ENCODE results near the gene NXF1.
"Not testable (repeated sequence)": the region's sequence is repeated elsewhere in the genome, so short reads cannot be mapped to it uniquely, and the experiment has no call there.

NXF1 gene

GRCh38 chr11:62831520-62832335 is 26.5 kb upstream of the NXF1 start, which contains the start of gene STX5:
Gene STX5 (minus strand): TSS chr11:62832051. CDS start chr11:62831243, 808 bp downstream.
- peak; percentile 97 for DNase-seq

DNA sequence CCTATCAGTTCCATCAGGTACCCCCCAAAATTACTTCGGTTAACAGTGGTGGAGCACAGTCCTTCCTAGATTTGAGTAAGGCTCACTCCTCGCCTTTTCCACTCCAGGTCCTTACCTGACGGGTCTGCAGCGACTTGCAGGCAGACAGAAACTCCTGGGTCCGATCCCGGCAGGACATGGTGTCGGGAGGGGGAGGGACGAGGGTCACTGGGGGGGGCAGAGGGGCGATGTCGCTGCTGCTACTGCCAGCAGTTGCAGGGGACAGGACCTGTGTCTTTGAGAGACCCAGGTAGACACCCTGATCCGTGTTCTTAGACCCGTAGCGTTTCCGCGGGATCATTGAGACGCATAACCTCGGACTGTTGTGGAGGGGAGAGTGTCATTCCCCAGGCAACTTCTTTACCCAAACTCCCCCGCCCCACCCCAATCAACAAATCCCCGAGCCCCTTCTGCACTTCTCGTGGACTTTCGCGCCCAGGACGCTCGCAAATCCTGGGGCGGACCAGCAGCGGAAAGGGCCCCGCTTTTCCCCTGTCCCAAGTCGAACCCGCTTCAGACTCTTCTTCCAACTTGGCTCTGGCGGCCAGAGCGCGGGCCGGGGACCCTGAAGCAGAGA is 25.8 kb upstream of the NXF1 start:
- no peak for DNase-seq

DNA sequence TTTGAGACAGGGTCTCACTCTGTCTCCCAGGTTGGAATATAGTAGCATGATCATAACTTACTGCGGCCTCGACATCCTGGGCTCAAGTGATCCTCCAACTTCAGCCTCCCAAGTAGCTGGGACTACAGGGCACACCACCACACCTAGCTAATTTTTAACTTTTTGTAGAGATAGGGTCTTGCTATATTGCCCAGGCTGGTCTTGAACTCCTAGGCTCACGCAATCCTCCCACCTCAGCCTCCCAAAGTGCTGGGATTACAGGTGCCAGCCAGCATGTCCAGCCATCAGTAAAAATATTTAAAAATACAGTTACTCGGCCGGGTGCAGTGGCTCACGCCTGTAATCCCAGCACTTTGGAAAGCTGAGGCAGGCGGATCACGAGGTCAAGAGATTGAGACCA is 22.9 kb upstream of the NXF1 start:
- not testable (repeated sequence) for DNase-seq

- DNase-seq: no peak
Observed at GRCh38 chr11:62823677-62824076, 18.4 kb upstream of the NXF1 start.

- DNase-seq: no peak
Observed at GRCh38 chr11:62817129-62817528, 11.9 kb upstream of the NXF1 start.

- DNase-seq: no peak
Observed at GRCh38 chr11:62816557-62816956, 11.3 kb upstream of the NXF1 start.

DNA sequence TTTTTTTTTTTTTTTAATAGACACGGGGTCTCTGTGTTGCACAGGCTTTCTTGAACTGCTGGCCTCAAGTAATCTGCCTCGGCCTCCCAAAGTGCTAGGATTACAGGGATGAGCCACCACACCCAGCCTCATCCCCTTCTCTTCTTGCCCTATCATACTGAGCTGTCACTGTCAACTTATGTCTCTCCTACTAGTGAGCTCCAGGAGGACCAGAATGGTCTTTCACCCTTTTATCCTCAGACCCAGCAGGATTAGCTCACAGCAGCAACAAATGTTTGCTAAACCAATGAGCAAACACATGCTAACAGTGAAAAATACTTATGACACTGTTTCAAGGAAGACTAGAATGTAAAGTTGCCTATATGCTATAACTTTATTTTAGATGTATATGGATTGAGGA is 6.4 kb upstream of the NXF1 start:
- DNase-seq: no peak

GRCh38 chr11:62810748-62811147 is 5.5 kb upstream of the NXF1 start:
- DNase-seq: no peak

GRCh38 chr11:62806611-62807121 is 1.4 kb upstream of the NXF1 start:
- no peak for DNase-seq

DNA sequence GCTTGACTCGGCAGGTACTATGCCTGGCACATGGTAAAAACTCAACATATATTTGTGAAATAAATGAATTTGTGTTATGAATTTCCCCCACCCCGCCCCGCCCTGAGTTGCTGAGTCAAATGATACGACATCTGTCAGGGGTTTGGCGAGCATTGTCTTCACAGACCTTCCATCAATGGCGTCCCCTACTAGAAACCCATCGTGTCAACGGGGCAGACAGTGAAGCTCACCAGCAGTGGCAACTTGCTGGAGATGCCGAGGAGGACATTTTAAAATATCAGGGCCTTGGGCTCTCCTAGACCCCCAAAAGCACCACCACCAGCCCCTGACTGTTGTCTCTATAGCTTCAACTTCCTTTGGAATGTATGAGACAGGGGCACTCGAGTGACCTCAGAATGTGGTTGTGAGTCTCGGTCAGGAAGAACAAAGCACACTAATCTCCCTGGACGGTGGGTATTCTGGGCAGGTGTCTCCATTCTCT is 761 bp upstream of the NXF1 start:
- no peak for DNase-seq

- DNase-seq: no peak
Observed at GRCh38 chr11:62804310-62805075, 747 bp downstream of the NXF1 start.

DNA sequence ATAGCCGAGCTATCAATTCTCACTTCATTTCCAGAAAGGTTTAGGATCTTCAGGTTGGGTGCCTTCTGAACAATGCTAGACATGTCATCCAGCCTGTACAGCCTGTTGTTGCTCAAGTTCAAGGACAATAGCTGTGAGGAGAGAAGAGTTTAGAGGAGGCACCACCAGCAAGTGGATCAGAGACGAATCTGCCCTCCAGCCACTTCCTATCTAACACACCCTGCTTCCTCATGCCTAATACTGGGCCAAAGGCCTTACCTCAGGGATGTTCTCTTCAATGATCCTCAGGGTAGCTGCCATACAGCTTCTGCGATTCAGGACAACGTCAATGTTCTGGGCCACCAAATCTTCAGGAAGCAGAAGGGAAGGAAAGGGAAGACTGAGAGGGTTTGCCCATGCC is 4.2 kb downstream of the NXF1 start:
- DNase-seq: no peak

DNA sequence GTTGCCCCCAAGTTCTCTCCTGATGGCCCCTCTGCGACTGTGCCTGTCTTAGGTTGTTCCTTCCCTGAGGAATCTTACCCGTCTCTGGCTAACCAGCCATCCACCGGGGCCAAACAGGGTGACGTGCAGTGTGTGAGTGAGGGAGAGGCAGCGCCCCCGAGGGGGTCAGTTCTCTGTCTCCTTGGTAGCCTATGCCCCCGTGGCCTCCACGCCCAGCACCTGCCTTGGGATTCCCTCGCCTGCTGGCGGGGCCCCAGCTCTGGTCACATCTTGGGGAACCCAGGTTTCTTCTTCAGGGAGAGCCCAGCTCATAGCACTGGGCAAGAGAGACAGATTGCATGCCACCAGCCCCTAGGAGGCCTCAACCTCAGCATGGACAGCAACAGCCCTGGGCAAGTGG is 5.8 kb downstream of the NXF1 start:
- no peak for DNase-seq

DNA sequence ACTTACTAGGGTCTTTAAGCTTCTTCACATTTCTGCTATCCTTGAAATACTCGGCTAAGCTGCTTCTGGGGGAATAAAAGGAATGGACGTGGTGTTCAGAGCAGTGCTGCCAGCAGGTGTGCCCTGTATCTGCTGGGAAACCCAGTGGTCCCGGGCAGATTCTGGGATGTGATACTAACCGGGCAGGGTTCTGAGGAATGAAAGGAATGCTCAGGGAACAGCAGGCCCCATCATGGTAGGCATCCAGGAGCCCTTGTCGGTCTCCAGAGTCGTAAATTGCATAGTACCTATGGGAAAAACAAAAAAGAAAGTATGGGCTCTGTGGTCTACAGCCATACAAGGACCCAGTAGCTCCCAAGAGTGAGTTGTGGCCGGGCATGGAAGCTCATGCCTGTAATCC is 9.0 kb downstream of the NXF1 start:
- DNase-seq: no peak

GRCh38 chr11:62794201-62794775 is 11.0 kb downstream of the NXF1 start:
- DNase-seq: no peak

DNA sequence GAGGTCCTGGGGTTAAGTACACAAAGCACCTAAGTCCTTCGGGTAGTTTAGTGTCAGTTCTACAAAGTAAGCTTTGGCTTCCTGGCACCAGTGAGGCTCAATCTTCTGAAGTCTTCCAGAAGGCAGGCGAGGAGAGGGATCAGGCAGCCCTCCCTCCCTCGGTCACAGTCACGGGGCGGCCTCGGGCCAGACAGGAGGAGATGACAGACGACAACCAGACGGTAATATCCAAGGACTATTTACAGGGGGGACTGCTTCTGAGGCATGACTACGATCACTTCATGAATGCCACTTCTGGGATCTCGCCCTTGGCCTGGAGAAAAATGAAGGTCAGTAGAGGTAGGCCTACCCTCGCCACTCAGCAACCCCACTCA is 13.1 kb downstream of the NXF1 start:
- no peak for DNase-seq

DNA sequence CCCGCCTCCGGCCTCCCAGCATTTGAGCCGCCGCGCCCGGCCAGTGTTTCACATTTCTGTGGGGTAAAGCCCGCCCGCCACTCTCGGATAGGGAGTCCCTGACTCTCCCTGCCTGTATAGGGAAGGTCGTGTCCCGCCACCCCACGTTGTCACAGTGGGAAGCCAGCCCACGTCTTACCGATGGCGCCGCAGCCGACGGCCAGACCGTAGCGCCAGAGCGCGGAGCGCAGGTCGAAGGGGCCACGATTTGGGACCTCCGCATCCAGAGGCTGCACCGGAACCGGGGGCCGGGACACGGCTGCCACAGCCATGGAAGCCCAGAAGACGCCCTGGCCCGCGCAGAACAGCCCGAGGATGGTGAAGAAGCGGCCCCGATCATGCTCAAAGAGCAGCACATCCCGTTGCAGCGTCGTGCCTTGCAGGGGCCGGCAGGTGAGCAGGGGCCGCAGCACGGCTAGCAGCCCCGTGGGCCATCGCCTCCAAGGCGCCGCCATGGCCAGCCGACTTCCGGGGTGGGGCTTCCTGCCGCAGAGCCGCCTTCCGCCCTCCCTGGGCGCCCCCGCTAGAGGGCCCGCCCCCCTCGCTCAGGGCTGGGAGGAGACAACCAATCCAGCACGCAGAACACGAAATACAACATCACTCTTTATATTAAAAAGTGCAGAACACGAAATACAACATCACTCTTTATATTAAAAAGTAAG is 13.6 kb downstream of the NXF1 start, which contains the start of gene TMEM223:
Gene TMEM223, minus strand, starts transcription at position 506 of the 701 bp plus-strand sequence. Its CDS starts 12 bp downstream, at position 494.
- DNase-seq: peak; percentile 86

DNA sequence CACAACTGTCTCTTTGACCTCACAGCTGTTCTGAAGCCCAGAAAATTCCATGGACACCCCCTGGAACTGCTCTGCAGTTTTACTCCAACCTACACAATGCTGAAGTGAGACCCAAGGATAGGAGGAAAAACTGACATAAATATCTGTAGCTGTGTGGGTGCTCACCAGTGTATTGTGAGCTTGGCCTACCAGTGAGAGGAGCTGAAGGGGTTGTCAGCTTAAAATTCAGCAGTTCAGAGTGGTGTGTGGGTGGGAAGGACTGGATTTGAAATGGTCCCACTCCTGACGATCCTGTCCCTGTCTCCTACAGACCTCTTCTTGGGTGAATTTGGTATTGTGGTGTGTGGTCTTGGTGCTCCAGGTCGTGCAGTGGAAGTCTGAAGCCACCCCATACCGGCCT is 15.7 kb downstream of the NXF1 start:
- DNase-seq: no peak

- no peak for DNase-seq
Observed at GRCh38 chr11:62788991-62789390, 16.2 kb downstream of the NXF1 start.

GRCh38 chr11:62787005-62787759 is 18.1 kb downstream of the NXF1 start, which contains the start of gene TMEM179B:
Gene TMEM179B (plus strand): TSS chr11:62787402. CDS start chr11:62787432, 30 bp downstream.
- peak; percentile 97 for DNase-seq

DNA sequence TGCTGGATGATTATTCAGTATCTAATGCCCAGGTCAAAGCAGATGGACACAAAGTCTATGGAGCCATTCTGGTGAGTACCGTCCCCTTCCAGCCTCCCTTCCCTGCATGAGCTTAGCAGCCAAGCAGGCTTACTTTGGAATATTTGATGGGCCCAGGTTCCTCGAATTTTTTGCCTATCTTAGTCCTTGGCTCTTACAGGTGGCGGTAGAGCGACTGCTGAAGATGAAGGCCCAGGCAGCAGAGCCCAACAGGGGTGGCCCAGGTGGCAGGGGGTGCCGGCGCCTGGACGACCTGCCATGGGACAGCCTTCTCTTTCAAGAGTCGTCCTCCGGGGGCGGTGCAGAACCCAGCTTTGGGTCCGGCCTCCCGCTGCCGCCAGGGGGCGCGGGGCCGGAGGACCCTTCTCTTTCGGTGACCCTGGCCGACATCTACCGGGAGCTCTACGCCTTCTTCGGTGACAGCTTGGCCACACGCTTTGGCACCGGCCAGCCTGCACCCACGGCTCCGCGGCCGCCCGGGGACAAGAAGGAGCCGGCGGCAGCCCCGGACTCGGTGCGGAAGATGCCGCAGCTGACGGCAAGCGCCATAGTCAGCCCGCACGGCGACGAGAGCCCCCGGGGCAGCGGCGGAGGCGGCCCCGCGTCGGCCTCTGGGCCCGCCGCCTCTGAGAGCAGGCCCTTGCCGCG is 18.8 kb downstream of the NXF1 start:
- DNase-seq: peak; percentile 76

Measured in NCI-H774 (cell line).